Suppressor macrophage treated with lipopolysaccharide for 4 hours (primary cell): ENCODE measurements around the gene GAGE12C.
"Not testable (repeated sequence)": the region's sequence is repeated elsewhere in the genome, so short reads cannot be mapped to it uniquely, and the experiment has no call there.

Source experiments
- DNase-seq: peaks from one replicate; pipeline ENCODE4 v3.0.0-alpha.2; 2020

The GAGE12C gene, protein sequence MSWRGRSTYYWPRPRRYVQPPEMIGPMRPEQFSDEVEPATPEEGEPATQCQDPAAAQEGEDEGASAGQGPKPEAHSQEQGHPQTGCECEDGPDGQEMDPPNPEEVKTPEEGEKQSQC

DNA sequence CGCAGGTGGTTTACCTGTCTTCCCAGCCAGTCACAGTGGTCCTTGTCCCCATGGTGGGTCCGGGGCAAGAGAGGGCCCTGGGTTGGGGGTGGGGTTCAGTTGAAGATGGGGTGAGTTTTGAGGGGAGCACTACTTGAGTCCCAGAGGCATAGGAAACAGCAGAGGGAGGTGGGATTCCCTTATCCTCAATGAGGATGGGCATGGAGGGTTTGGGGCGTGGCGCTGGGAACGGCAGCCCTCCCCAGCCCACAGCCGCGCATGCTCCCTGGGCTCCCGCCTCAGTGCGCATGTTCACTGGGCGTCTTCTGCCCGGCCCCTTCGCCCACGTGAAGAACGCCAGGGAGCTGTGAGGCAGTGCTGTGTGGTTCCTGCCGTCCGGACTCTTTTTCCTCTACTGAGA, at the start of gene GAGE12C:
TSS of gene GAGE12C (plus strand) at position 301 of the 400 bp plus-strand sequence. CDS start 1,155 bp downstream, outside the sequence.
- not testable (repeated sequence) for DNase-seq

DNA sequence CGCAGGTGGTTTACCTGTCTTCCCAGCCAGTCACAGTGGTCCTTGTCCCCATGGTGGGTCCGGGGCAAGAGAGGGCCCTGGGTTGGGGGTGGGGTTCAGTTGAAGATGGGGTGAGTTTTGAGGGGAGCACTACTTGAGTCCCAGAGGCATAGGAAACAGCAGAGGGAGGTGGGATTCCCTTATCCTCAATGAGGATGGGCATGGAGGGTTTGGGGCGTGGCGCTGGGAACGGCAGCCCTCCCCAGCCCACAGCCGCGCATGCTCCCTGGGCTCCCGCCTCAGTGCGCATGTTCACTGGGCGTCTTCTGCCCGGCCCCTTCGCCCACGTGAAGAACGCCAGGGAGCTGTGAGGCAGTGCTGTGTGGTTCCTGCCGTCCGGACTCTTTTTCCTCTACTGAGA, 9.5 kb downstream of the GAGE12C start, which contains the start of gene GAGE12D:
TSS of gene GAGE12D (plus strand) at position 301 of the 400 bp plus-strand sequence. CDS start 1,155 bp downstream, outside the sequence.
- not testable (repeated sequence) for DNase-seq

DNA sequence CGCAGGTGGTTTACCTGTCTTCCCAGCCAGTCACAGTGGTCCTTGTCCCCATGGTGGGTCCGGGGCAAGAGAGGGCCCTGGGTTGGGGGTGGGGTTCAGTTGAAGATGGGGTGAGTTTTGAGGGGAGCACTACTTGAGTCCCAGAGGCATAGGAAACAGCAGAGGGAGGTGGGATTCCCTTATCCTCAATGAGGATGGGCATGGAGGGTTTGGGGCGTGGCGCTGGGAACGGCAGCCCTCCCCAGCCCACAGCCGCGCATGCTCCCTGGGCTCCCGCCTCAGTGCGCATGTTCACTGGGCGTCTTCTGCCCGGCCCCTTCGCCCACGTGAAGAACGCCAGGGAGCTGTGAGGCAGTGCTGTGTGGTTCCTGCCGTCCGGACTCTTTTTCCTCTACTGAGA, 19.0 kb downstream of the GAGE12C start, which contains the start of gene GAGE12E:
TSS of gene GAGE12E (plus strand) at position 301 of the 400 bp plus-strand sequence. CDS start 1,155 bp downstream, outside the sequence.
- DNase-seq: not testable (repeated sequence)

DNA sequence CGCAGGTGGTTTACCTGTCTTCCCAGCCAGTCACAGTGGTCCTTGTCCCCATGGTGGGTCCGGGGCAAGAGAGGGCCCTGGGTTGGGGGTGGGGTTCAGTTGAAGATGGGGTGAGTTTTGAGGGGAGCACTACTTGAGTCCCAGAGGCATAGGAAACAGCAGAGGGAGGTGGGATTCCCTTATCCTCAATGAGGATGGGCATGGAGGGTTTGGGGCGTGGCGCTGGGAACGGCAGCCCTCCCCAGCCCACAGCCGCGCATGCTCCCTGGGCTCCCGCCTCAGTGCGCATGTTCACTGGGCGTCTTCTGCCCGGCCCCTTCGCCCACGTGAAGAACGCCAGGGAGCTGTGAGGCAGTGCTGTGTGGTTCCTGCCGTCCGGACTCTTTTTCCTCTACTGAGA, 28.6 kb downstream of the GAGE12C start, which contains the start of gene GAGE12F:
TSS of gene GAGE12F (plus strand) at position 301 of the 400 bp plus-strand sequence. CDS start 1,155 bp downstream, outside the sequence.
- DNase-seq: not testable (repeated sequence)

DNA sequence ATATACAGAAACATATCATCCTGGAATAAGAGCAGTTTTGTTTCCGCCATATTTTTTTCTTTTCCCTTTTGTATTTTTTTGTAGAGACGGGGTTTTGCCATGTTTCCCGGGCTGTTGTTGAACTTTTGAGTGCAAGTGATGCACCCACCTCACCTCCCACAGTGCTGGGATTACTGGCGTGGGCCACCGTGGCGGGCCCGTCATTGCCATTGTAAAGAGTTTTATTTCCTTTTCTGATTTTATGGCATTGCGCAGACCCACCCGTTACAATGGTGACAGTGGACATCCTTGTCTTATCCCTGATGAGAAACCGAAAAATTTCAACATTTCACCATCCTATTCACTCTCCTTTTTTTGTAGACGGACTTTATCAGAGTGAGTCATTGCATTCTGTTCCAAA, 36.8 kb downstream of the GAGE12C start:
- not testable (repeated sequence) for DNase-seq

DNA sequence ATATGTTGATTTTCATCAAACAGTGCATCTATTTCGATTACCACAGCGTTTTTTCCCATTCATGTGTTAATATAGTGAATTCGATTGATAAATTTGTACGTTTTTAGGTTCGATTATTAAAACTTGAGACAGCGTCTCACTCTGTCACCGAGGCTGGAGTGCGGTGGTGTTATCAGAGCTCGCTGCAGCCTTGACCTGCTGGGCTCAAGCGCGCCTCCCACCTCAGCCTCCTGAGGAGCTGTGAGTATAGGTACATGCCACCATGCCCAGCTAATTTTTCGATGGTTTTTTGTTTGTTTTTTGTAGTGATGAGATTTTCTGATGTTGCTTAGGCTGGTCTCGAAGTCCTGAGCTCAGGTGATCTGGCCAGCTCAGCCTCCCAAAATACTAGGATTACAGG, 37.2 kb downstream of the GAGE12C start:
- DNase-seq: not testable (repeated sequence)

DNA sequence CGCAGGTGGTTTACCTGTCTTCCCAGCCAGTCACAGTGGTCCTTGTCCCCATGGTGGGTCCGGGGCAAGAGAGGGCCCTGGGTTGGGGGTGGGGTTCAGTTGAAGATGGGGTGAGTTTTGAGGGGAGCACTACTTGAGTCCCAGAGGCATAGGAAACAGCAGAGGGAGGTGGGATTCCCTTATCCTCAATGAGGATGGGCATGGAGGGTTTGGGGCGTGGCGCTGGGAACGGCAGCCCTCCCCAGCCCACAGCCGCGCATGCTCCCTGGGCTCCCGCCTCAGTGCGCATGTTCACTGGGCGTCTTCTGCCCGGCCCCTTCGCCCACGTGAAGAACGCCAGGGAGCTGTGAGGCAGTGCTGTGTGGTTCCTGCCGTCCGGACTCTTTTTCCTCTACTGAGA, 38.1 kb downstream of the GAGE12C start, which contains the start of gene GAGE12G:
TSS of gene GAGE12G (plus strand) at position 301 of the 400 bp plus-strand sequence. CDS start 1,155 bp downstream, outside the sequence.
- DNase-seq: not testable (repeated sequence)

DNA sequence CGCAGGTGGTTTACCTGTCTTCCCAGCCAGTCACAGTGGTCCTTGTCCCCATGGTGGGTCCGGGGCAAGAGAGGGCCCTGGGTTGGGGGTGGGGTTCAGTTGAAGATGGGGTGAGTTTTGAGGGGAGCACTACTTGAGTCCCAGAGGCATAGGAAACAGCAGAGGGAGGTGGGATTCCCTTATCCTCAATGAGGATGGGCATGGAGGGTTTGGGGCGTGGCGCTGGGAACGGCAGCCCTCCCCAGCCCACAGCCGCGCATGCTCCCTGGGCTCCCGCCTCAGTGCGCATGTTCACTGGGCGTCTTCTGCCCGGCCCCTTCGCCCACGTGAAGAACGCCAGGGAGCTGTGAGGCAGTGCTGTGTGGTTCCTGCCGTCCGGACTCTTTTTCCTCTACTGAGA, 47.7 kb downstream of the GAGE12C start, which contains the start of gene GAGE12H:
TSS of gene GAGE12H (plus strand) at position 301 of the 400 bp plus-strand sequence. CDS start 1,155 bp downstream, outside the sequence.
- not testable (repeated sequence) for DNase-seq
